HG02884 (cell line): Measurements from ENCODE around the gene UBXN10.

Experiments
- ATAC-seq: cut with Tn5 transposase; IDR thresholded peaks from one replicate; pipeline ENCODE4 v1.9.1; 2021; ENCODE audit warnings: mild to moderate bottlenecking, moderate library complexity; ENCODE audit not compliant: unreplicated experiment

UBXN10 gene

DNA sequence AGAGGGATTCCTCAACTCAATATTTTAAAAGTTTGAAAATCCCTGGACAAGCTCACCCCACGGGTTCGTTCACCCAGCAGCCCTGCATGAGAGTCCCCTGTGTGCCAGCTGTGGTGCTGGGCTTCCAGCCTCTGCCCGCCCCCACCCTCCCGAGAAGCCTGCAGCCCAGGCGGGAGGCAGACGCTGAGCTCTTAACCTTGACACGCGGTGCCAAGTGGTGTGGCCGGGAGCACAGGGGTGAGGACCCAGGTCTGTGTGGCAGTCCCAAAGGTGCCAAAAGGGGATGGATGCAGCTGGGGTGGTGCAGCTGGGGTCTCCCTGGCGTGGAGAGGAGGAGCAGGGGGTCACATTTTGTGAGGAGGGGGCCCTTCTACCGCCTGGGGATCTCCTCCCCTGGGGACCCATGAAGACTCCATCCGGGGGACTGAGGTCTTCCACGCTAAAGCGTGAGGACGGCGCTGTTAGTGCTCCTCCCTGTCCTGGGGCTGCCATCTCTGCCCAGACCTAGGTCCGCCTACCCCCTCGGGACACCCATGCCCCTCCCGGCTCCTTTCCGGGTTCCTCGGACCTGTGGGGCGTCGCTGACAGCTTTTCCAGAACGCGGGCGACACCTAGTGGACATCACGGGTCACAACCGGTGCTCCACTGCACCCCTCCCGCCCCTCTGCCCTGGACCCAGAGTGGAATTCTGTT lies 33.8 kb upstream of the UBXN10 start:
- ATAC-seq, result no peak

DNA sequence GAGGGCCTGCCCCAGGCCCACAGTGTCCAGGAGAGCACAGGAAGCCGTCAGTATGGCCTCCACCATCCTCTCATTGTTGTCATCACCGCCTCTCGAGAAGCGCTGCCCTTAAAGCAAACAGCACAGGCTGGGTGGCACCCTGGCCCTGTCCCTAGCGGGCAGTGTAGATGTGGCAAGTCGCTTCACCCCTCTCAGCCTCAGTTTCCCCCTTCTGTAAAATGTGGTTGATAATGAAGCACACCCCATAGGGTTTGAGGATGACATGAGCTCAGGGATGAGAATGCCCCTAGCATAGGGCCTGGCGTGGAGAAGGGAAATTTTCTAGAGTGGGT lies 33.3 kb upstream of the UBXN10 start:
- no peak for ATAC-seq

DNA sequence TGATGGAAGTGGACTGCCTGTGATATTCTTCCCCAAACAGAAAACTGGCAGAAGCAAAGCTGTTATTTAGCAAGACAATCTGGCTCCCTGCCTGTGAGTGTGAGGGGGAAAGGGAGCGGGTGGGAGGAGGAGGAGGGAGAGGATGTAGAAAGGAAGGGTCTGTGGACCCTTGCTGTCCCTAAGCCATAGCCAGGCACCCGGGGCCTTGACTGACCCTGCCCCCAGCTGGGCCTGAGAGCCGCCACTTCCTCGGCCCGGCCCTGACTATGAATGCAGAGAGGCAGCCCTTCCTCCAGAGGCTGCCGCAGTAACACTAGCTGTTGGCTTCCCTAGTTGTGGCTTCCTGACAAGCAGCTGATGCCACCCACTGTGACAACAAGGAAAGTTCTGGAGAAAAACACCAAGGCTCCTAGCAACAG lies 32.9 kb upstream of the UBXN10 start:
- ATAC-seq, result no peak

DNA sequence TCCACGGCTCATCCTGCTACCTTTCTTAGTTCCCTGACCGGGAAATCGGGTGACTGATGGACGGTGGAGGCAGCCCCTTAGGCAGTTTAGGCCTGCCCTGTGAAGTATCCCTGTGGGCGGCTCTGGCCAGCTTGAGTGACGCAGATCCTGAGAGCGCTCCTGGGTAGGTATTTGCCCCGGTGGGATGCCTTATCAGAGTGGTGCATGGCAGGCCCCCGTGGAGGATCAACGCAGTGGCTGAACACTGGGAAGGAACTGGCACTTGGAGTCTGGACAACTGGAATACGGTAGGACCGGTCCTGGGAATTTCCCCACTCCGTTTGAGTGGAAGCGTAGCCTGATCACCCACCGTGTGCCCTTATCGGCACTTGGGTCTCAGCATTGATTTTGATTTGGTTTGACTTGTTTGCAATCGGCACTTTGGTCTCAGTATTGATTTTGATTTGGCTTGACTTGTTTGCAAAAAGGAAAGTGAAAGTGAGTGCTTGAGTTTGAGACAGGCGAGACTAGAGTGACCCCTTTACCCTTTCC lies 31.5 kb upstream of the UBXN10 start:
- no peak for ATAC-seq

DNA sequence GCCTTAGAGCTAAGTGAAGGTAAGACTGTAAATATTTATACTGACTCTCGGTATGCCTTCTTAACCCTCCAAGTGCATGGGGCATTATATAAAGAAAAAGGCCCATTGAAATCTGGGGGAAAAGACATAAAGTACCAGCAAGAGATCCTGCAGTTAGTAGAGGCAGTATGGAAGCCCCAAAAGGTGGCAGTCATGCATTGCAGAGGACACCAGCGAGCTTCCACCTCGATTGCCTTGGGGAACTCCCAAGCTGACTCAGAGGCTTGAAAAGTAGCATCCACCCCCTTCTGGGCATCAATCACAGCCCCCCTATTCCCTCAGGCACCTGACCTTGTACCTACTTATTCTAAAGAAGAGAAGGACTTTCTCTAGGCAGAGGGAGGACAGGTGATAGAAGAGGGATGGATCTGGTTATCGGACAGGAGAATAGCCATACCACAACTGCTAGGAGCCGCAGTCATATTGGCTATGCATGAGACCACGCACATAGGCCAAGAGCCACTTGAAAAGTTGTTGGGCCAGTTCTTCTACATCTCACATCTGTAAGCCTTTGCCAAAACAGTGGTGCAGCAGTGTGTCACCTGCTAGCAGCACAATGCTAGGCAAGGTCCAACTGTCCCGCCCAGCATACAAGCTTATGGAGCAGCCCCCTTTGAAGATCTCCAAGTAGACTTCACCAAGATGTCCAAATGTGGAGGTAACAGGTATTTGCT lies 27.4 kb upstream of the UBXN10 start:
- ATAC-seq, result no peak

DNA sequence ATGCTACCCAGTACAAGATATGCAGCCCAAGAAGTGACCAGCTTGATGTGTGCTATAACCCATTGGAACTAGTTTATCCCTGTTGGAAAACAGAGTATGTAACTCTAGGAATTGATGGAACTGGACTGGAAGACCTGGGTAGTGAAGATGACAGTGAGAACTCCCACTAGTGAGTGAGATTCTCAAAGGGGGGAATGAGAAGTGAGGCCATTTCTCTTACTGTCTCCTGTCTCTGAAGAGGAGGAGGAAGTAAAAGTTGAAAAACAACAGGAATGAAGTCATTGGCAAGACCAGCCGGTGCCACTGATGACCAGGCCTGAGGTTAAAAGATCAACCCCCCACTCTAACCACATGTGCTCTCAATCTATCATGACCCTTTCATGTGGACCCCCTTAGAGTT lies 25.9 kb upstream of the UBXN10 start:
- no peak for ATAC-seq

DNA sequence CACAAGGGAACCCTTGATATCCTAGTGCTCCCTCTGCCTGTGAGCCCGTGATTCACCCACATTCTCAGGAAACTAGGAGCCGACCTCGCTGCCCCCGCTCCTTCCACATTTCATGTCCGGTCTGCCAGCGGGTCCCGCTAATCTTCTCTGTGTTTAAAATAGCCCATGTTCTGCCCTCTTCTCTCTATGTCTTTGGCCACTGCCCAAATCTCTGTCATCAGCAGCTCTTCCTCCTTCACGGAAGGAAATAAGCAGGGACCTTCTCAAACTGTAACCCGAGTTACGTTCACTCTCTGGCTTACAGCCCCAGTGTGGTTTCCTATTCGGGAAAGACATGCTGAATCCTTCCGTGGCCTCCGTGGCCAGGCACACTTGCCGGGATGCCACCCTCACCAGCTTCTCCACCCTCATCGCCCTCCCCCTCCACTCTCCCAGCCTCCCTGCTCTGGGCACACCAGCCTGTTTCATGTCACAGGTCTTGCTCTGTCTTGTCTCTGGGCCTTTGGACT lies 21.1 kb upstream of the UBXN10 start:
- ATAC-seq, result no peak

DNA sequence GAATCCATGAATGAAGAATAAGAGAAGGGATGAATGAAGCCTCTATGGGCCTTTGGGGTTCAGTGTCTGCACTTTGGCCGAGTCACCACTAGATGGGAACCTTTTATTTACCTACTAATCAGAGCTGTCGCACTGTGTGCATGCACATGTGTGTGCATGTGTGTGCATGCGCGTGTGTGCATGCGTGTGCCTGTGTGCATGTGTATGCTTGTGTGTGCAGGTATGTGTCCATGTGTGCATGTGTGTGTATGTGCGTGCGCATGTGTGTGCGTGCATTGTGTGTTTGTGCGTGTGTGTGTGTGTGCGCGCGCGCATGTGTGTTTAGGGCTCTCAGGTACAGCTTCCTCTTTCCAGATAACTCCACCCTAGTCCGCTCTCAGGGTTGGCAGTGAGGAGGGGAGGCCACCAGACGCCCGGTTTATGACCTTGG lies 20.4 kb upstream of the UBXN10 start:
- no peak for ATAC-seq

DNA sequence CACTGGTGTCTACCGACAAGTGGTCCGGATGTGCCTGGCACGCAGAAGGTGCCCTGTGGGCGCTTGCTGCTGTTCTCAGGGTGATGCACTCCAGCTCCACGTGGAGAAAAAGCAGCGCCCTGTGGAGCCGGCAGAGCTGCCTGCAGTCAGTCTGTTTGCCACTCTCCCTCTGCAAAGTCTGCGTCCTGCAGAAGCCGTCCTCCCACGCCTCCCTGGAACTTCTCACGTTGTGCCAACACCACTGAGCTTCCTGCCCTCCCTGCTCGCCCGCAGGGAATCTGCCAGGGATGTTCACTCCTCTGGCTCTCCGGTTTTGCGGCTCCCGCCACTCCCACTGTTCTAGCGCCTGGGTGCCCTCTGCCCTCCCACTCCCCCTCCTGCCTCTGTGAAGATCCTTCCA lies 19.8 kb upstream of the UBXN10 start:
- ATAC-seq, result no peak

DNA sequence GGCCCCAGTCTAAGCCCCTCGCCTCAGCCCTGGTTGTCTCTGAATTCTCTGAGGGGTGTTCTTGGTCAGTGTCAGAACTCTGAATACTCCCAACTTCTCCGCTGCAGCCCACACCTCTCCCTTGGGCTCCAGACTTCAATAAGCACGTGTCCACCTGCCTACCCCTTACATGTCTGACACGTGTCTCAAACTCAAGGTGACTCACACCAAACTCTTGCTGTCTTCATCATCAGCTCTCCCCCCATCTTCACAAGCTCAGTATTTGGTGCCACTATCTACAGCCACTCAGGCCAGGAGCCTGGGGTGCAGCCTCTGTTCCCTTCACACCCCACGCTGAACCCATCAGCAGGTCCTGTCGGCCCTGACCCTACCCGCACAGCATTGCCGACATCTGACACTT lies 18.8 kb upstream of the UBXN10 start:
- no peak for ATAC-seq

DNA sequence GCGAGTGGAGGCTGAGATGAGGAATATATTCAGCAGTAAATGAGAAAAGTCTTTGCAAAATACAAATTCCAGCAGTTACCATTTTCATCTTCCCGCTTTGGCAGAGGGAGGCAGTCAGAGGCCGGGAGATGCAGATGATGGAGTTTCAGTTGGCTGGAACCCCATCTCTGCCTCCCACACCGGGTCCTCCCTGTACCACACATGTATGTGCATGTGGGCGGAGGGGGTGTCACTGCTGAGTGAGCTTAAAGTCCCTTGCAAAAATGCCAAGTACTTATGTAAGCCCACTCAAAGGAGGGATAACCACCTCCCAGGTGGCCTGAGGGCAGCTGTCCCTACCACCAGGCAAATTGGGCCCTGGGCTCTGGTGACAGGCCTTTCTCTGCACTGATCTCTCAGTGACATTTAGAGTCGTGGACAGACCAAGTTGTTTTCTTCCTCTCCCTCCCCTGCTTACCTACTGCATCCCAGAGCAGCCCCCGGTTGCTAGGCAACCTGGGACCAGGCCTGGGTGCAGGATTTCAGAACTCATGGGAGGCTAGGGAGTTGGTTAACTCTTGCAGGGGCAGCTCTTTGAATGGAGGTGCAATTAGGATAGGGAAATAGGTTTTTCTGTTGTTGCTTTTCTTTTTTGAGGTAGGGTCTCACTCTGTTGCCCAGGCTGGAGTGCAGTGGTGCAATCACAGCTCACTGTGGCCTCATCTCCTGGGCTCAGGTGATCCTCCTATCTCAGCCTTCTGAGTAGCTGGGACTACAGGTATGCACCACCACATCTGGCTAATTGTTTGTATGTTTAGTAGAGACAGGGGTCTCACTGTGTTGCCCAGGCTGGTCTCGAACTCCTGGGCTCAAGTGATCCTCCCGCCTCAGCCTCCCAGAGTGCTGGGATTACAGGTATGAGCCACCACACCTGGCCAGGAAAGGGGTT lies 17.1 kb upstream of the UBXN10 start:
- ATAC-seq, result no peak

DNA sequence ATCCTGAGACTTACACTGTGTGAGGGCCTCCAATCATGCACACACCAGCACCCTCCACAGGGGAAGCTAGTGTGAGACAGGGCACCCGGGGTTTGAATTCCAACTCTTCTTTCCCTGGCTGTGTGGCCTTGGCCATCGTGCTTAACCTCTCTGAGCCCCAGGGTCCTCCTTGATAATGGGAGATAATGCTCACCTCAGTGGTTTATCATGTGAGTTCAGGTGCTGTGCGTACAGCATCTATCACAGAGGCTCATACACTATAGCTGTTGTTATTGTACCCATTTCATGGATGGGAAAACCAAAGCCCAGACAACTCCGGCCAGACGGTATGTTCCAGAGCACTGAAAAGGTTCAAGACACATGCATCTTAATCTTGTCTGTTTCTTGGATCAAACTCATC lies 16.0 kb upstream of the UBXN10 start:
- ATAC-seq, result no peak

DNA sequence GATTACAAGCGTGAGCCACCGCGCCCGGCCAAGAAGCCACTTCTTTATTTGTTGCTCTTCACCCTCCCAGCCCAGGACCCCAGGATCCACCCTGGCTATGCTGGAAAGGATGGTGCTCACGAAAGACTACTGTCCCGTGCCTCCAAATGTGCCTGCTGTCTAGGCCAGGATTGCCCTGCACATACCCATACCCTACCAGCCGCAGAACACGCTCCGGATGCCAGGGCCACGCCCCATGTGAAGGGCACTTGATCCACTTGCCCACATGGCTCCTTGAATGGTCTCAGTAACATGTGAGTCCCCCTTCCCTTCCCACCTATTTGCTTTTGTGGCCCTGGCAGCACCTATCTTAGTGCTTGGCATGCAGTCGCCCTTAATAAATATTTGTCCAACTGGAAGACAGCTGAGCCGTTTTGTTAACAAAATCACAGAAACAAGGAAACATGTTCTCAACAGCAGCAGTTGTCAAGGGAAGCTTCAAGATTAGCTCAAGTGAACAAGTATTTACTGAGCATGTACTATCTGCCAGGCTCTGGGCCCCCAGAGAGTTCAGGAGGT lies 13.8 kb upstream of the UBXN10 start:
- no peak for ATAC-seq

DNA sequence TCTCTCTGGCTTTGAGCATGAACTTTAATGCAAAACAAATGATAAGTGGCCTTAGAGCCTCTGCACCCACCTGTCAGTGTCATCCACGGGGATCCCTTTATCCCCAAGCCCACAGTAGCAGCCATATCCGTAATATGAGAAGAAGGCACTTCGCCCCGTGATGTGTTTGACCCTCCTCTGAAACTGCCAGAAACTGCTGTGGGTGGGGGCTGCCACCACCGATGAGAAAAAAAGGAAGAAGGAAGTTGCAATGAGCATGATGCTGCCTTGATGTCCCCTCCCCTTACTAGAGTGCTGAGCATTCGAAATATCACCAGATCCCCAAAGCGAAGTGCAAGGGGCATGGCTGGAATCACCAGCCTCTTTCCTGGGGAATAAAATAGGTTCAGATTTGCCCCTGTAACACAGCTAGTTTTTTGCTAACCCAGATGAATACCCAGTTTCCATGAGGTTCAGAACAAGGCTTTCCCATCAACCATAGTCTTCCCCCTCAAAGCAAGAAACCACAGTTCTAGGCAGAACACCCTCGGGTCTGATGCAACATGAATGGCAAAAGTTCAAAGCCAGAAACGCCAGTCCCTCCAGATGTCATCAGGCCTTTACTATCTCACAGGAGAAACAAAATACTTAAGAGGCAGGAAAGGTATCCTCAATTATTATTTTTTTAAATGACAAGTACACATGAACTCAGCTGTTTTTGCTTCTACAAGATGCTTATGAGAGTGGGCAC lies 10.8 kb upstream of the UBXN10 start:
- no peak for ATAC-seq

DNA sequence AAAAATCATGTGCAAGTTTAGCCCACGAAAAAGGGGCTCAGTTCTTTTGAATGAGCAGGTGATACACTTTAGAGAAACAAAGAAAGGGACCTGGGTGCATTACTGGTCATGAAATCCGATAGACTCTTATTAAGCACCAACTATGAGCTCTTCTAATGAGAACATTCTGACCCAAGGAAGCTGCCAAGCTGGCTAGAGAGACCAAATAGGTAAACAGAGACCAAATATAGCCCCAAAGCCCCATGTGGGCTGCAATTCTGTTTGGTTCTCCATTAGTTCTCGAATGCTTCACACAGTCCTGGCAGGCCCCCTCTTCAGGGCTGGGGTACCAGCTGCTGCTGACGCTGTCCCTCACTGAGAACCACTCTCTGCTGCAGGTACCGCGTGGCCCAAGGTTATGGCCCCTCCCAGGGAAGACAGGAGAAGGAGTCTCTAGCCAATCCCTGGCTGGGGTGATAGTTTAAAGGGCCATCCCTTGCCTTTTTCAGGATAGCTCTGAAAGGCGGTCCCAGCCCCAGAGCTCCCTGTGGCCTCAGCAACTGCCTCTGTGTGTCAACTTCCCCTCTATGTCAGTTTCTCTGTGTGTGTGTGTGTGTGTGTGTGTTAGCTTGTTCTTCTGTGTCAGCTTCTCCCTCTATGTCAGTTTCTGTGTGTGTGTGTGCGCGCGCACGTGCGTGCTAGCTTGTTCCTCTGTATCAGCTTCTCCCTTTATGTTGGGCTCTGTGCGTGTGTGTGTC lies 7.1 kb upstream of the UBXN10 start:
- ATAC-seq, result no peak

DNA sequence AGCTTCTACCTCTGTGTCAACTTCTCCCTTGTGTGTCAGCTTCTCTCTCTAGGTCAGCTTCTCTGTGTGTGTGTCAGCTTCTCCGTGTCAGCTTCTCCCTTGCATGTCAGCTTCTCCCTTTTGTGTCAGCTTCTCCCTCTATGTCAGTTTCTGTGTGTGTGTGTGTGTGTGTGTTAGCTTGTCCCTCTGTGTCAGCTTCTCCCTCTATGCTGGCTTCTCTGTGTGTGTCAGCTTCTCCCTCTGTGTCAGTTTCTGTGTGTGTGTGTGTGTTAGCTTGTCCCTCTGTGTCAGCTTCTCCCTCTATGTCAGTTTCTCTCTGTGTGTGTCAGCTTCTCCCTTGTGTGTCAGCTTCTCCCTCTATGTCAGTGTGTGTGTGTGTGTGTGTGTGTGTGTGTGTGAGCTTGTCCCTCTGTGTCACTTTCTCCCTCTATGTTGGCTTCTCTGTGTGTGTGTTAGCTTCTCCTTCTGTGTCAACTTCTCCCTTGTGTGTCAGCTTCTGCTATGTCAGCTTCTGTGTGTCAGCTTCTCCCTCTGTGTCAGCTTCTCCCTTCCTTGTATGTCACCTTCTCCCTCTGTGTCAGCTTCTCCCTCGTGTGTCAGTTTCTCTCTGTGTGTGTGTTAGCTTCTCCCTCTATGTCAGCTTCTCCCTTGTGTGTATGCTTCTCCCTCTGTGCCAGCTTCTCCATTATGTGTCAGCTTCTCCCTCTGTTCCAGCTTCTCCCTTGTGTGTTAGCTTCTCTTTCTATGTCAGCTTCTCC lies 6.3 kb upstream of the UBXN10 start:
- no peak for ATAC-seq

DNA sequence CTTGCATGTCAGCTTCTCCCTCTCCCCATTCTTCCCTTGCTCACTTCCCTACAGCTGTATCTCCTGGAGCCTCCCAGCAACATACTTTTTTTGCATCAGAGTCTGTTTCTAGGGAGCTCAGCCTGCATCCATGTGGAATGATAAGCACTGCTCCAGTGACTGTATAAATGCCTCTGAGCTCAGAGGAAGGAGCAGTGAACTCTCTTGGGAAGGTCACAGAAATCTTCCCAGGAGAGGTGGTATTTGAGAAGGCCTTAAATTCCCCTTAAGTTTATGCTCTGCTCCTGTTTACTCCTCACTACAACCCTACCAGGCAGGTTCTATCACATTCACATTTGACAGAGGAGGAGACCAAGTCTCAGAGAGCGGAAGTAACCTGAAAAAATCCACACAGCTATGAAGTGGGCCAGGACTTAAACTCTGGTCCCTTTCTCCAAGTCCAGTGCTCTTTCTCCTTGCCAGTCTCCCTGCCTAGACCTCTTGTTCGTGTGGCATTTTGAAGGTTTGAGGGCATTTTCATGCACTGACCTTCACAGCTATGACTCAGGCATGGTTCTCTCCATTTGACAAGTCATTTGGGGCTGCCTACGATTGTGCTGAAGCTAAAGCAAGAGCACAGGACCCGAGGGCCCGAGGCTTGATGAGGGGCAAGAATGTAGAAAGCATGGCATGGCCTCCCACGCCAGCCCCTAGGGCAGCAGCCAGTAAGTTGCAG lies 5.6 kb upstream of the UBXN10 start:
- no peak for ATAC-seq

DNA sequence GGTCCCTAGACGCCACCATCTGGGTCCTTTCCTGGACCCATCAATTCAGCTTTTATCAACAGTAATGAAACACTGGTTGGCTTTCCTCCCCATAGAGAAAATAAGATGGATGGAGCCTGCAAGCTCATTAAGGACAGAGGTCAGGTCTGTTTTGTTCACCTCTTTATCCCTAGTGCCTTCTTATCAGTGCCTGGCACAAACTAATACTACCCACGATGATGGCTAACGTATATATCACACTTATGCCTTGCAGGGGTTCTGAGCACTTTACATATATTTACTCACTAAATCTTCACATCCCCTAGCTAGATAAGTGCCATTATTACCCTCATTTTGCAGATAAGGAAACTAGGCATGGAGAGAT lies 5.1 kb upstream of the UBXN10 start:
- no peak for ATAC-seq
